ENCODE data around the gene MBTPS1.

DNA sequence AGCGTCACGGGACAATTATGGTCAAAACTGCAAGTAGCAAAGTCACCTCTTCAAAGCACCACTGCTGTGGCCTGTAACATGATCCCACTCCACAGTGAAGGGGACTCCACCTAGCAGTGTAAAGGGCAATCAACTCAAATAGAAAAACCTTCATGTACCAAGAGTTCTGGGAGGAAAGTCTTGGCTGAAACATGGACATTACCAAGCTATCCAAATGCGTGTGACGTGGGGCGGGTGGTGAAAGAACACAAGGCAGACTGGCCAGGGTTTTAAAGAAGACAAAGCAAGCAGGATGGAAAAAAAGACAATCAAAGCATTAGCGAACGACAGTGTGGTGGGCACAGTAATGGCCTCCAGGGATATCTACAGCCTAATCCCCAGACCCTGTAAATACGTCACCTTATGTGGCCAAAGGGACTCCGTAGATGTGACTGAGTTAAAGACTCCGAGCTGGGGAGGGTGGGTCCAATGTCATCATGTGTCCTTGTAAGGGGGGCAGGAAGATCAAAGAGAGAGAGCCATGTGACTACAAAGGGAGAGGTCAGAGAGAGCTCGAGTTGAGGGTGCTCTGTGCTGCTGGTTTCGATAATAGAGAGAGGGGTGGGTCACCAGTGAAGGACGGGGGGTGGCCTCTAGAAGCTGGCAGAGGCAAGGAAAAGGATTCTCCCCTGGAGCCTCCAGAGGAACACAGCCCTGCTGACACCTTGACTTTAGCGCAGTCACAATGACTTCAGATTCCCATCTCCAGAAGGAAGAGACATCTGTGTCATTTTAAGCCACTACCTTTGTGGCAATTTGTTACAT, 22.3 kb upstream of the MBTPS1 start:
- TF ChIP-seq, protein P1, sequence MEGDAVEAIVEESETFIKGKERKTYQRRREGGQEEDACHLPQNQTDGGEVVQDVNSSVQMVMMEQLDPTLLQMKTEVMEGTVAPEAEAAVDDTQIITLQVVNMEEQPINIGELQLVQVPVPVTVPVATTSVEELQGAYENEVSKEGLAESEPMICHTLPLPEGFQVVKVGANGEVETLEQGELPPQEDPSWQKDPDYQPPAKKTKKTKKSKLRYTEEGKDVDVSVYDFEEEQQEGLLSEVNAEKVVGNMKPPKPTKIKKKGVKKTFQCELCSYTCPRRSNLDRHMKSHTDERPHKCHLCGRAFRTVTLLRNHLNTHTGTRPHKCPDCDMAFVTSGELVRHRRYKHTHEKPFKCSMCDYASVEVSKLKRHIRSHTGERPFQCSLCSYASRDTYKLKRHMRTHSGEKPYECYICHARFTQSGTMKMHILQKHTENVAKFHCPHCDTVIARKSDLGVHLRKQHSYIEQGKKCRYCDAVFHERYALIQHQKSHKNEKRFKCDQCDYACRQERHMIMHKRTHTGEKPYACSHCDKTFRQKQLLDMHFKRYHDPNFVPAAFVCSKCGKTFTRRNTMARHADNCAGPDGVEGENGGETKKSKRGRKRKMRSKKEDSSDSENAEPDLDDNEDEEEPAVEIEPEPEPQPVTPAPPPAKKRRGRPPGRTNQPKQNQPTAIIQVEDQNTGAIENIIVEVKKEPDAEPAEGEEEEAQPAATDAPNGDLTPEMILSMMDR (IDR thresholded peaks at IDR 0.05; ENCODE audit: low read depth, low read length): no peak
- TF ChIP-seq EZH2phosphoT487 (IDR thresholded peaks at IDR 0.05; ENCODE audit: low read depth): no peak
